RWPE2 (cell line): ENCODE results near the gene NMT2.

Experiments
- ATAC-seq: fragments of 200-7000 bp; cut with Tn5 transposase; 3 replicates; pipeline ENCODE4 v1.9.1; 2021; ENCODE audit warnings: low read depth
- DNase-seq: peaks from one replicate; pipeline ENCODE4 v3.0.0-alpha.2; 2020; ENCODE audit warnings: low spot score
- H3K27ac ChIP-seq: fragments of 450-650 bp; 2 replicates; pipeline ENCODE4 v1.5.1; 2017; ENCODE audit warnings: mild to moderate bottlenecking; ENCODE audit not compliant: poor library complexity, severe bottlenecking
- H3K27me3 ChIP-seq: fragments of 250-450 bp; sonication (Bioruptor Pico); 2 replicates; pipeline ENCODE4 v1.5.1; 2021; ENCODE audit warnings: mild to moderate bottlenecking, moderate library complexity; ENCODE audit not compliant: insufficient read depth, poor library complexity, severe bottlenecking
- H3K36me3 ChIP-seq: fragments of 250-450 bp; sonication (Bioruptor Pico); 2 replicates; pipeline ENCODE4 v1.5.1; 2020; ENCODE audit warnings: low read depth, mild to moderate bottlenecking, moderate library complexity
- H3K4me1 ChIP-seq: fragments of 250-450 bp; sonication (Bioruptor Pico); 2 replicates; pipeline ENCODE4 v1.5.1; 2021; ENCODE audit warnings: mild to moderate bottlenecking, moderate library complexity; ENCODE audit not compliant: insufficient read depth, poor library complexity, severe bottlenecking
- H3K4me3 ChIP-seq: fragments of 250-450 bp; sonication (Bioruptor Pico); 2 replicates; pipeline ENCODE4 v1.5.1; 2021; ENCODE audit warnings: mild to moderate bottlenecking, moderate library complexity; ENCODE audit not compliant: severe bottlenecking
- H3K9me3 ChIP-seq: fragments of 250-450 bp; sonication (Bioruptor Pico); 2 replicates; pipeline ENCODE4 v1.5.1; 2021; ENCODE audit warnings: mild to moderate bottlenecking, moderate library complexity; ENCODE audit not compliant: severe bottlenecking
- TF ChIP-seq, protein P1 (sequence below): fragments of 450-650 bp; IDR thresholded peaks from one replicate; pipeline ENCODE4 v1.5.1; 2017; ENCODE audit warnings: mild to moderate bottlenecking, moderate library complexity; ENCODE audit not compliant: poor library complexity, severe bottlenecking

The NMT2 gene

DNA sequence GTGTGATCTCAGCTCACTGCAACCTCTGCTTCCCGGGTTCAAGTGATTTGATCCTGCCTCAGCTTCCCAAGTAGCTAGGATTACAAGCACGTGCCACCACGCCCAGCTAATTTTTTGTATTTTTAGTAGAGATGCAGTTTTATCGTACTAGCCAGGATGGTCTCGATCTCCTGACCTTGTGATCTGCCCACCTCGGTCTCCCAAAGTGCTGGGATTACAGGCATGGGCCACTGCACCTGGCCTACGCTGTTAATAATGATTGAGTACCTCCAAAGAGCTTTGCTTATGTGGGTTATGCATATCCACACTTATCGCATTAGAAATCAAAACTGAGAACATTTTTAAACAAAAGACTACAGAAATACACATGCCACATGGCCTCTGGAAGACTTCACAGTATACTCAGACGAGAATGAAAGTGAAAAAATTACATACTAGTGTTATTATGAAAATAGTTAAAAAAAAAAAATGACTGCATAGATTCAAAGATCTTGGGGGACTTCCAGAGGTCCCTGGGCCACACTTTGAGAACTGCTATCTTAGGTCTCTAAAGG, 45.9 kb downstream of the NMT2 start:
- H3K27ac ChIP-seq: peak overlapping the region; percentile 50
- ATAC-seq (no peak), DNase-seq (no peak)
- H3K36me3 ChIP-seq: peaks cover 26% of the 10 kb centered on the region
- TF ChIP-seq, protein P1, sequence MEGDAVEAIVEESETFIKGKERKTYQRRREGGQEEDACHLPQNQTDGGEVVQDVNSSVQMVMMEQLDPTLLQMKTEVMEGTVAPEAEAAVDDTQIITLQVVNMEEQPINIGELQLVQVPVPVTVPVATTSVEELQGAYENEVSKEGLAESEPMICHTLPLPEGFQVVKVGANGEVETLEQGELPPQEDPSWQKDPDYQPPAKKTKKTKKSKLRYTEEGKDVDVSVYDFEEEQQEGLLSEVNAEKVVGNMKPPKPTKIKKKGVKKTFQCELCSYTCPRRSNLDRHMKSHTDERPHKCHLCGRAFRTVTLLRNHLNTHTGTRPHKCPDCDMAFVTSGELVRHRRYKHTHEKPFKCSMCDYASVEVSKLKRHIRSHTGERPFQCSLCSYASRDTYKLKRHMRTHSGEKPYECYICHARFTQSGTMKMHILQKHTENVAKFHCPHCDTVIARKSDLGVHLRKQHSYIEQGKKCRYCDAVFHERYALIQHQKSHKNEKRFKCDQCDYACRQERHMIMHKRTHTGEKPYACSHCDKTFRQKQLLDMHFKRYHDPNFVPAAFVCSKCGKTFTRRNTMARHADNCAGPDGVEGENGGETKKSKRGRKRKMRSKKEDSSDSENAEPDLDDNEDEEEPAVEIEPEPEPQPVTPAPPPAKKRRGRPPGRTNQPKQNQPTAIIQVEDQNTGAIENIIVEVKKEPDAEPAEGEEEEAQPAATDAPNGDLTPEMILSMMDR: no peak
- no peaks in the 10 kb centered on the region for H3K27me3 ChIP-seq
- peaks cover 37% of the 10 kb centered on the region for H3K4me1 ChIP-seq
- H3K4me3 ChIP-seq: no peak overlapping the region
- H3K9me3 ChIP-seq: no peaks in the 10 kb centered on the region

DNA sequence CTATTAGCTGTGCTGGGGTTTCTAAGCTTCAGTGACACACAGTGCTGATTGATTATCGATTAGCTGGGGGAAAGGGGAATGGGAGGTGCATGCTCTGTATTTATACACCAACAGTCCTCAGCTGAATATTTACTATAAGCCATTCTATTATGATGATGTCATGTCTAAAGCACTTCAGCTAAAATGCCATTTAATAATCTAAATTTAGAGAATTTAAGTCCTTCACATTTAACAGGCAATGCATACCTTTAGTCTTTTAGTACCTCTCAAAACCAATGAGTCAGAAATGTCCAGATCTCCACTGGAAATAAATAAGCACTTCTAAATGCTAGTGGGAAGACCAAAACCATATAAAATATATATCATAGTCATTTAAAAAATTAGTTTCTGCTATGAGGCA, 46.8 kb downstream of the NMT2 start:
- H3K27me3 ChIP-seq: no peaks in the 10 kb centered on the region
- no peak for DNase-seq
- peaks cover 37% of the 10 kb centered on the region for H3K4me1 ChIP-seq
- no peak overlapping the region for H3K27ac ChIP-seq
- H3K9me3 ChIP-seq: no peaks in the 10 kb centered on the region
- TF ChIP-seq, protein P1: no peak
- no peak for ATAC-seq
- no peak overlapping the region for H3K4me3 ChIP-seq
- peaks cover 28% of the 10 kb centered on the region for H3K36me3 ChIP-seq

DNA sequence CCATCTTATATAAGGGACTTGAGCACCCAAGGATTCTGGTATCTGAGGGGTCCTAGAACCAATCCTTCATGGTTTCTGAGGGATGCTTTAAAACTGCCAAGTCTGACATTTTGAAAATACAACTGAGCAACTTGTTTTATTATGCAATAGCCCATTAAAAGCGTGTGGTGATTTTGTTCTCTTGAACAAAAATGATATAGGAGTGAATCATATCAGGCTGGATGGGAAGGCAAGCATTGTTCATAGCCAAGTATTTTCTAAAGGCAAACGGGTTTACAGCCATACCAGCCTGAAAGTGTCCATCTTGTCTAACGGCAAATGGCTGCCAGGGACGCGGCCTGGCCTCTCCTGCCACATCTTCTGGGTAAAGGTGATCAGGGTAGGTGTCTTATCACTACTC, 48.0 kb downstream of the NMT2 start:
- TF ChIP-seq, protein P1: no peak
- peak overlapping the region; percentile 51 for H3K27ac ChIP-seq
- peaks cover 23% of the 10 kb centered on the region for H3K36me3 ChIP-seq

DNA sequence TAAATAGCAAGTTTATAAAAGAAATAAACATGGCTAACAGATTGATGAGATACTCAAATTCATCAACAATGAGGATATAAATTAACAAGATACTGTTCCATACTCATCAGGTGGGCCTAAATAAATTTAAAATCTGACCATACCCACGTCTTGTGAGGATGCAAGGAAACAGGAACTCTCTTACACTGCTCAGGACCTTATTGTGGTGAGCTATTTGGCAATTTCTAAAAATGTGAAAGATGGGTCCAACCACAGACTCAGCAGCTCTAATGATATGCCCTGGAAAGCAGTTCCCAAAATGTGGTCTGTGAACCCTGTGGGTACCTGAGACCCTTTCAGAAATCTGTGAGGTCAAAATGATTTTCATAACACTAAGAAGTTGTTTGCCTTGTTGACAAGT, 49.9 kb downstream of the NMT2 start:
- DNase-seq (no peak), ATAC-seq (no peak)
- H3K4me3 ChIP-seq: no peak overlapping the region
- no peaks in the 10 kb centered on the region for H3K27me3 ChIP-seq
- H3K27ac ChIP-seq: no peak overlapping the region
- H3K4me1 ChIP-seq: peaks cover 31% of the 10 kb centered on the region
- peaks cover 23% of the 10 kb centered on the region for H3K36me3 ChIP-seq
- TF ChIP-seq, protein P1: no peak
- H3K9me3 ChIP-seq: no peaks in the 10 kb centered on the region

More for the DNA sequence above, 48.0 kb downstream of the NMT2 start:
- Histone ChIP-seq H3K9me3 (no peaks in the 10 kb centered on the region), H3K27me3 (no peaks in the 10 kb centered on the region), H3K4me3 (no peak overlapping the region), H3K4me1 (peaks cover 37% of the 10 kb centered on the region)
- DNase-seq: no peak
- peak; percentile 68 for ATAC-seq

DNA sequence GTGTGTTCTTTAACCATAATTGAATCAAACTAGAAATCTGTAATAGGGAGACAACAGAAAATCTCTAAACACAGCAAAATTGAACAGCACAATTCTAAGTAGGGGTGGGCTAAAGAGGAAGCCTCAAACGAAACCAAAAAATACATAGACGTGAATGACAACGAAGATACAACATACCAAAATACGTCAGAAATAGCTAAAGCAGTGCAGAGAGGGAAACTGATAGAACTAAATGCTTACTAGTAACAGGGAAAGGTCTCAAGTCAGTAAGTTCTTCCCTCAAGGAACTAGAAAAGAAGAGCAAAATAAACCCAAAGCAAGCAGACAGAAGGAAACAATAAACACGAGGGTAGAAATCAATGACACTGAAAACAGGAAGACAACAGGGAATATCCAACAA, 52.3 kb downstream of the NMT2 start:
- Histone ChIP-seq H3K27ac (no peak overlapping the region), H3K4me3 (no peak overlapping the region), H3K36me3 (peaks cover 31% of the 10 kb centered on the region), H3K27me3 (no peaks in the 10 kb centered on the region), H3K9me3 (no peaks in the 10 kb centered on the region), H3K4me1 (peaks cover 10% of the 10 kb centered on the region)
- DNase-seq (no peak), ATAC-seq (no peak)
- TF ChIP-seq, protein P1: no peak
